GM12878 (cell line): ENCODE results near the gene YIPF4. TPM values are rescaled to one million over a fixed set of nuclear protein-coding genes. Genes with fewer than 3 reads are reported as not detected.

Source experiments
- ATF7 ChIP-seq: fragments of 450-650 bp; IDR thresholded peaks from 2 replicates; pipeline ENCODE4 v1.6.1; 2016; ENCODE audit warnings: low read depth, mild to moderate bottlenecking
- BHLHE40 ChIP-seq, 2 experiments: fragments of 450-650 bp in 1 of 2; IDR thresholded peaks; 2 replicates each; pipeline ENCODE4 v1.6.1; 2011 to 2017; ENCODE audit warnings: low read depth in 2 of 2, borderline replicate concordance in 1 of 2, improper control_type of control experiment in 1 of 2, low read length in 1 of 2, mild to moderate bottlenecking in 1 of 2
- EGR1 ChIP-seq, 2 experiments: IDR thresholded peaks; 1 replicate in 1 of 2; 2 replicates in 1 of 2; pipeline ENCODE4 v1.6.1; 2011 to 2012; ENCODE audit warnings: low read depth in 2 of 2, low read length in 2 of 2, borderline replicate concordance in 1 of 2, mild to moderate bottlenecking in 1 of 2, moderate library complexity in 1 of 2
- IKZF2 ChIP-seq, 2 experiments: fragments of 450-650 bp; IDR thresholded peaks; 2 replicates each; pipeline ENCODE4 v1.6.1; 2017; ENCODE audit warnings: mild to moderate bottlenecking in 2 of 2, moderate library complexity in 2 of 2
- MTA2 ChIP-seq: fragments of 450-650 bp; IDR thresholded peaks from 2 replicates; pipeline ENCODE4 v1.6.1; 2016; ENCODE audit warnings: low read depth, mild to moderate bottlenecking, moderate library complexity
- PAX5 ChIP-seq: IDR thresholded peaks from 2 replicates; pipeline ENCODE4 v1.6.1; 2011; ENCODE audit warnings: low read depth, low read length, borderline replicate concordance
- TCF12 ChIP-seq: IDR thresholded peaks from 2 replicates; pipeline ENCODE4 v1.6.1; 2011; ENCODE audit warnings: low read depth, mild to moderate bottlenecking, low read length
- TCF7 ChIP-seq: IDR thresholded peaks from 2 replicates; pipeline ENCODE4 v1.6.1; 2014; ENCODE audit warnings: antibody characterized with exemption, borderline replicate concordance
- YBX1 ChIP-seq: fragments of 450-650 bp; IDR thresholded peaks from 2 replicates; pipeline ENCODE4 v1.6.1; 2016; ENCODE audit warnings: antibody characterized with exemption
- ZNF217 ChIP-seq: fragments of 450-650 bp; IDR thresholded peaks from 2 replicates; pipeline ENCODE4 v1.6.1; 2017; ENCODE audit warnings: antibody characterized with exemption, mild to moderate bottlenecking
- polyA plus RNA-seq, 11 experiments: library from polyadenylated mRNA; depleted of rRNA in 4 of 11; unstranded in 6 of 11; stranded (reverse) in 5 of 11; fragments of >200 nt; fragmentation: Nextera tagmentation in 4 of 11; fragmentation: Illumina TruSeq in 1 of 11; extraction: Ambion mirVana in 4 of 11; extraction: Trizol in 1 of 11; gene quantifications; 1 replicate in 1 of 11; 2 replicates in 10 of 11; pipeline versions ENCODE4 v1.2.1 to v1.2.3, GENCODE V29; 2011 to 2016; ENCODE audit warnings: inconsistent platforms in 2 of 11, missing spikeins in 2 of 11, low read depth in 1 of 11
- total RNA-seq, 4 experiments: library from RNA; depleted of rRNA in 3 of 4; stranded (reverse); fragments of >200 nt in 3 of 4; fragmentation: Illumina TruSeq in 1 of 4; extraction: Trizol in 1 of 4; gene quantifications; 2 replicates each; pipeline versions ENCODE4 v1.2.1 to v1.2.3, GENCODE V29; 2013 to 2021
- TF ChIP-seq, protein P1 (sequence below): fragments of 450-650 bp; IDR thresholded peaks from 2 replicates; pipeline ENCODE4 v1.6.1; 2016; ENCODE audit warnings: mild to moderate bottlenecking, moderate library complexity, borderline replicate concordance
- TF ChIP-seq, protein P2 (sequence below): fragments of 450-650 bp; IDR thresholded peaks from 2 replicates; pipeline ENCODE4 v1.6.1; 2017; ENCODE audit warnings: low read depth, mild to moderate bottlenecking, moderate library complexity
- TF ChIP-seq, protein P3 (sequence below): IDR thresholded peaks from 2 replicates; pipeline ENCODE4 v1.6.1; 2012; ENCODE audit warnings: low read length, inconsistent platforms

YIPF4 gene
- total and polyA plus RNA-seq, 10 of the 15 experiments (the other 5 are each of a cell fraction or from before 2014, with no cell fraction given) = 2.8 to 60.4 (median 11.1) TPM

DNA sequence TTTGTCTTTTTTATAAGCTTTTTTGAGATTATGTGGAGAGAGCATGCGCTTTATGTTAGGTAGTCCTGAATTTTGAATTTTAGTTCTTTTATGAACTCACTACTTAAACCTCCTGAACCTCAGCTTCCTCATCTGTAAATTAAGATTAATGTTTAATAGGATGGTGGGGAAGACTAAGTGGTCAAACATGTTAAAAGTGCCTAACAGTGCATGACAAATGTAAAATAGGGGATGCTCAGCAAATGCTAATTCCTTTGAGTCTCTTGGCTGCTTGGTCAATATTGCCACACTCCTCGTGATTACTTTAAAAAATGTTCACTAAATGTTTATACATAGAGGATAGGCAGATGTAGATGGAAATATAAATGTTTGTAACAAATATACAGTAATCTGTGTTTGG lies 85.9 kb downstream of the YIPF4 start (continued):
- TF ChIP-seq, protein P1, sequence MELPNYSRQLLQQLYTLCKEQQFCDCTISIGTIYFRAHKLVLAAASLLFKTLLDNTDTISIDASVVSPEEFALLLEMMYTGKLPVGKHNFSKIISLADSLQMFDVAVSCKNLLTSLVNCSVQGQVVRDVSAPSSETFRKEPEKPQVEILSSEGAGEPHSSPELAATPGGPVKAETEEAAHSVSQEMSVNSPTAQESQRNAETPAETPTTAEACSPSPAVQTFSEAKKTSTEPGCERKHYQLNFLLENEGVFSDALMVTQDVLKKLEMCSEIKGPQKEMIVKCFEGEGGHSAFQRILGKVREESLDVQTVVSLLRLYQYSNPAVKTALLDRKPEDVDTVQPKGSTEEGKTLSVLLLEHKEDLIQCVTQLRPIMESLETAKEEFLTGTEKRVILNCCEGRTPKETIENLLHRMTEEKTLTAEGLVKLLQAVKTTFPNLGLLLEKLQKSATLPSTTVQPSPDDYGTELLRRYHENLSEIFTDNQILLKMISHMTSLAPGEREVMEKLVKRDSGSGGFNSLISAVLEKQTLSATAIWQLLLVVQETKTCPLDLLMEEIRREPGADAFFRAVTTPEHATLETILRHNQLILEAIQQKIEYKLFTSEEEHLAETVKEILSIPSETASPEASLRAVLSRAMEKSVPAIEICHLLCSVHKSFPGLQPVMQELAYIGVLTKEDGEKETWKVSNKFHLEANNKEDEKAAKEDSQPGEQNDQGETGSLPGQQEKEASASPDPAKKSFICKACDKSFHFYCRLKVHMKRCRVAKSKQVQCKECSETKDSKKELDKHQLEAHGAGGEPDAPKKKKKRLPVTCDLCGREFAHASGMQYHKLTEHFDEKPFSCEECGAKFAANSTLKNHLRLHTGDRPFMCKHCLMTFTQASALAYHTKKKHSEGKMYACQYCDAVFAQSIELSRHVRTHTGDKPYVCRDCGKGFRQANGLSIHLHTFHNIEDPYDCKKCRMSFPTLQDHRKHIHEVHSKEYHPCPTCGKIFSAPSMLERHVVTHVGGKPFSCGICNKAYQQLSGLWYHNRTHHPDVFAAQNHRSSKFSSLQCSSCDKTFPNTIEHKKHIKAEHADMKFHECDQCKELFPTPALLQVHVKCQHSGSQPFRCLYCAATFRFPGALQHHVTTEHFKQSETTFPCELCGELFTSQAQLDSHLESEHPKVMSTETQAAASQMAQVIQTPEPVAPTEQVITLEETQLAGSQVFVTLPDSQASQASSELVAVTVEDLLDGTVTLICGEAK = no peak
- TF ChIP-seq, protein P2, sequence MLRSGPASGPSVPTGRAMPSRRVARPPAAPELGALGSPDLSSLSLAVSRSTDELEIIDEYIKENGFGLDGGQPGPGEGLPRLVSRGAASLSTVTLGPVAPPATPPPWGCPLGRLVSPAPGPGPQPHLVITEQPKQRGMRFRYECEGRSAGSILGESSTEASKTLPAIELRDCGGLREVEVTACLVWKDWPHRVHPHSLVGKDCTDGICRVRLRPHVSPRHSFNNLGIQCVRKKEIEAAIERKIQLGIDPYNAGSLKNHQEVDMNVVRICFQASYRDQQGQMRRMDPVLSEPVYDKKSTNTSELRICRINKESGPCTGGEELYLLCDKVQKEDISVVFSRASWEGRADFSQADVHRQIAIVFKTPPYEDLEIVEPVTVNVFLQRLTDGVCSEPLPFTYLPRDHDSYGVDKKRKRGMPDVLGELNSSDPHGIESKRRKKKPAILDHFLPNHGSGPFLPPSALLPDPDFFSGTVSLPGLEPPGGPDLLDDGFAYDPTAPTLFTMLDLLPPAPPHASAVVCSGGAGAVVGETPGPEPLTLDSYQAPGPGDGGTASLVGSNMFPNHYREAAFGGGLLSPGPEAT = 0 out of 2 replicates have a peak, but pooled peaks have one; percentile 14
- TF ChIP-seq MTA2 (peak; percentile 82), YBX1 (no peak), ATF7 (0 out of 2 replicates have a peak, but pooled peaks have one; percentile 14), BHLHE40 (IDR thresholded peaks at IDR 0.05; ENCODE audit: borderline replicate concordance in 1 of 2, low read depth in 2 of 2, low read length in 1 of 2) (peak; percentile 43 to 45; a peak in 2 of 4 replicates), IKZF2 (IDR thresholded peaks at IDR 0.05) (peak in 1 of 2 experiments; percentile 27; a peak in 1 of 4 replicates), EGR1 (IDR thresholded peaks at IDR 0.05; ENCODE audit: borderline replicate concordance in 1 of 2, low read depth in 2 of 2, low read length in 2 of 2) (no peak), ZNF217 (peak; percentile 57; the same call in 1 of the 2 replicates), TCF7 (no peak), TCF12 (no peak), PAX5 (peak; percentile 80)
- TF ChIP-seq, protein P3, sequence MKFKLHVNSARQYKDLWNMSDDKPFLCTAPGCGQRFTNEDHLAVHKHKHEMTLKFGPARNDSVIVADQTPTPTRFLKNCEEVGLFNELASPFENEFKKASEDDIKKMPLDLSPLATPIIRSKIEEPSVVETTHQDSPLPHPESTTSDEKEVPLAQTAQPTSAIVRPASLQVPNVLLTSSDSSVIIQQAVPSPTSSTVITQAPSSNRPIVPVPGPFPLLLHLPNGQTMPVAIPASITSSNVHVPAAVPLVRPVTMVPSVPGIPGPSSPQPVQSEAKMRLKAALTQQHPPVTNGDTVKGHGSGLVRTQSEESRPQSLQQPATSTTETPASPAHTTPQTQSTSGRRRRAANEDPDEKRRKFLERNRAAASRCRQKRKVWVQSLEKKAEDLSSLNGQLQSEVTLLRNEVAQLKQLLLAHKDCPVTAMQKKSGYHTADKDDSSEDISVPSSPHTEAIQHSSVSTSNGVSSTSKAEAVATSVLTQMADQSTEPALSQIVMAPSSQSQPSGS = no peak
